Fibroblast of mammary gland (primary cell): Measurements from ENCODE around the gene LRBA.
A peak's percentile ranks its signal among the peaks of the same experiment; 100 is the strongest.

Experiments used
- DNase-seq: peaks from one replicate; pipeline ENCODE4 v3.0.0-alpha.2; 2010; ENCODE audit warnings: low read depth
- H3K4me3 ChIP-seq: 2 replicates; pipeline ENCODE4 v1.5.1; 2011; ENCODE audit warnings: low read depth, mild to moderate bottlenecking, low read length, moderate library complexity; ENCODE audit not compliant: control insufficient read depth
- CTCF ChIP-seq: conservative IDR thresholded peaks from 2 replicates; pipeline ENCODE4 v1.5.1; 2011; ENCODE audit warnings: low read depth, low read length, inconsistent platforms; ENCODE audit not compliant: control insufficient read depth, insufficient read depth

LRBA gene

DNA sequence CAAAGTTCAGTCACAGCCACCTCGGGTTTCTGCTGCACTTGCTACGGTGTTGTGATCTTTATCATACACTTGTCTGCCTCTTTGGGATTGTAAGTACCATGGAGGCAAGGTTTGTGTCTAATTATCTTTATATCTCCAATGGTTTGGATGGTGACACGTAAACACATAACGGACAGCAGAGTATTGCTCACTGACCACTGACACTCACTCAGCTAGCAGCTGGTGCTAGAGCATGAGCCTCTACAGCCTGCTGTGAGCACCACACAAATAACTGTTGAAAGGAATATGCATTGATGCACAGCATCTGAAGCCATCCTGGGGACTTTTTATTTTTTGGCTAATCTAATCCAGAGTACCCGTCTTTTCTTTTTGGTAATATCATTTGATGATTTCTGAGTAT, 780.8 kb downstream of the LRBA start:
- no peak for TF ChIP-seq CTCF
- no peak overlapping the region for H3K4me3 ChIP-seq
- DNase-seq: peak; percentile 35

DNA sequence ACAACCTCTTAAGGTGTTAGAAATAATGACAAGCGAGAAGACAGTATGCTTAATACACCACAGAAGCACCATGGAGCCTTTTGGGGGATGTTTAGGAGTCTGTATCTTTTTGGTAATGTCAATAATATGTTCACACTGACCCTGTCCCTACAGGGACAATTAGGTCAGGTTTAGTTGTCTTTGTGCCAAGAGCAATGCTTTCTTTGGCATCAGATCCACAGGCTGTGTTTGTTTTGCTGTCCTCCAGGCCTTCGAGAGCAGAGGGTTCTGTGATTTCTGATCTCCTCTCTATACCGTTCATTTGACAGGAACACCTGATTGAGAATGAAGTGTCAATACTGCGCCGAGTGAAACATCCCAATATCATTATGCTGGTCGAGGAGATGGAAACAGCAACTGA, 783.1 kb downstream of the LRBA start:
- no peak for TF ChIP-seq CTCF
- no peak overlapping the region for H3K4me3 ChIP-seq
- DNase-seq: peak; percentile 68

DNA sequence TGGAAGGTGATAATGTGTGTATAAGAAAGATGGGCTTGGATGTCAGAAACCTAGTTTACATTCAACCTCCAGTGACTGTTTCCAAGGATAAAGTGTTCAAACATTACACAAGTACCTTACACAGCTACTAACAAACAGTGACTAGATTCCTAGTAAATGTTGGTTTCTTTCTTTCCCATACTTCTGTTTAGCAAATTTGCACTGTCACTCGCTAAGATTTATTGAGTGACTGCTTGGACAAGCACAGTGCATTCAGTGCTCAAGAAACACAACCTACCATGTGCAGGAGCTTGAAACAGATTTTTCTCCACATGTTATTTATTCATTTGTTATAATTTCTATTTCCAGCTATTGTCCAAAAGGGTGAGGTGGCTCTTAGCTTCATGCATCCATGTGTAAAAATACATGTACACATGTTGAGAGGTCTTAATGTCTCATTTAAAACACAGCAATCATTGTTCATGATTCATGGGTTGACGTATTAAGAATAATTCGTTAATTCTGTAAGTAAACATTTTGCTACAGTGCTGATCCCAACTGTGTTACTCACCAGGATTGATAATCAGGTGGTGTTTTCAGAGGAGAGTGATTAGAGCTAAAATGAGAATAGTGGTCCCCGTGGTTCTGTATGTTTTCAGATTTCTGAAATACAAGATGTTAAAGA, 783.8 kb downstream of the LRBA start:
- DNase-seq: peak; percentile 81
- TF ChIP-seq CTCF: no peak

DNA sequence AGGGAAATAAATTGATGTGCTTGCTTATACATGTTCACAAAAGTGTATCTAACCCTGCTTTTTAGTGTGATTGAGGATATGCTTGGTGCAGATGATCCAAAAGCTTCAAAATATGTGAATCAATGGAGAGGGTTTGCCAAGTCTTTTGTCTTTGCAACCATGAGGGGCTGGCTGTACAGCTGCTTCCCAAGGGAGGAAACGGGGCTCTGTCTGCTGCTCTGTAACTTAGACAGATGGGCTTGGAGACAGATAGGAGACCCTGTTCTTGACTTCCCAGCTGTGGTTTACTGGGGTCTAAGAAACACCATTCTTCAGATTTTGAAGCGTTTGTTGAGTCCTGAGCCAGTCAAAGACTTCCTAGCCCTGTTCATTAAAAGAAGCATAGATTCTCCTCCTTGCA, 784.5 kb downstream of the LRBA start:
- H3K4me3 ChIP-seq: no peak overlapping the region
- TF ChIP-seq CTCF: no peak
- no peak for DNase-seq

More for the DNA sequence above, 783.8 kb downstream of the LRBA start:
- H3K4me3 ChIP-seq: no peak overlapping the region

DNA sequence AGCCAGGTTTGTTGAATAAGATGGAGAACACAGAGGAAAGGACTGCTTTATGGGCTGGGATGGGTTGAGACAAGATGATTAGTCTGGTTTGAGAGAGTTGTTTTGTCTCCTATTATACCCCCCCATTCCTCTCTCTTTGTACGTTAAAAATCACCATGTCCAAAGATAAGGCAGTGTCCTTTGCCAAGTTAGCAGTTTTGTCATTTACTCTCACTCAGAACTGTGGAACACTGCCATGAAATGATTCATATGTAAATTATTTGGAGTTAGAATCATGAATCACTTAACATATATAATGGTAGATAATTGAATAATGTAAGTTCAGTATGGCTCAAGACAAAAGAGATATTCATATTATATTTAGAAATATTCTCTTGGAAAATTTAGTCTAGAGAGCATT, 785.6 kb downstream of the LRBA start:
- H3K4me3 ChIP-seq: no peak overlapping the region
- peak; percentile 86 for DNase-seq
- no peak for TF ChIP-seq CTCF

DNA sequence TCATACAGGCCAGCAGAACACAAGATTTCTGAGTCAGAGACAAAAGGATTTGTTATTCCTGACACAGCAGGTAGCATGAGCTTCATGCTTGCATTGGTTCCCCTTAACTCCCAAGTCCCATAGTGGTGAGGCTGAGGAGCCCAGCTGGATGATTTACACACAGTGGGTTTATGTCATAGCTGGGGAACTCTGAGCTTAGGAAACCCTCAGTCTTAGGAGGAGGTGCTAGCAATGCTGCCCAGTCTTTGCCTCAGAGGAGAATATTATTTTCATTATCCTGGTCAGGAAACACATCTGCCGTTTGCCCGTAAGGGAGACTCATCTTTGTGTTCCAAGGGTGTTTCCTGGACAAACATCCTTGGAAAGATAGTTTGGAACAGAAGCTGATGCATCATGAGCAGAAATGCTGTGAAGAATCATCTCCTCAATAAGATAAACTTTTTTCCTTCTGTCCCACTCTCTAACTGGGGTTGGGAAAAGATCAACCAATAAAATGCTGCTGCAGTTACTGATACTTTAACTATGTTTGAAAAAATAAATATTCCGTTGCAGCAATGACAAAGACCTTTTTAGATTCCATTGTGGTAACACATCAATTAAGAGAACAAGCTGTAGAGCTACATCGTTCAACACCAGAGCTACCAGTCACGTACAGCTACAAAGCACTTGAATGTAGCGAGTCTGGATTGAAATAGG, 790.0 kb downstream of the LRBA start:
- TF ChIP-seq CTCF: no peak
- no peak overlapping the region for H3K4me3 ChIP-seq
- DNase-seq: peak; percentile 97
